D341Med (cell line): Measurements from ENCODE around the gene RBM20.
"Not testable (repeated sequence)": the region's sequence is repeated elsewhere in the genome, so short reads cannot be mapped to it uniquely, and the experiment has no call there.

Source experiments
- DNase-seq: peaks from one replicate; pipeline ENCODE4 v3.0.0; 2012; ENCODE audit warnings: low spot score

Gene RBM20

DNA sequence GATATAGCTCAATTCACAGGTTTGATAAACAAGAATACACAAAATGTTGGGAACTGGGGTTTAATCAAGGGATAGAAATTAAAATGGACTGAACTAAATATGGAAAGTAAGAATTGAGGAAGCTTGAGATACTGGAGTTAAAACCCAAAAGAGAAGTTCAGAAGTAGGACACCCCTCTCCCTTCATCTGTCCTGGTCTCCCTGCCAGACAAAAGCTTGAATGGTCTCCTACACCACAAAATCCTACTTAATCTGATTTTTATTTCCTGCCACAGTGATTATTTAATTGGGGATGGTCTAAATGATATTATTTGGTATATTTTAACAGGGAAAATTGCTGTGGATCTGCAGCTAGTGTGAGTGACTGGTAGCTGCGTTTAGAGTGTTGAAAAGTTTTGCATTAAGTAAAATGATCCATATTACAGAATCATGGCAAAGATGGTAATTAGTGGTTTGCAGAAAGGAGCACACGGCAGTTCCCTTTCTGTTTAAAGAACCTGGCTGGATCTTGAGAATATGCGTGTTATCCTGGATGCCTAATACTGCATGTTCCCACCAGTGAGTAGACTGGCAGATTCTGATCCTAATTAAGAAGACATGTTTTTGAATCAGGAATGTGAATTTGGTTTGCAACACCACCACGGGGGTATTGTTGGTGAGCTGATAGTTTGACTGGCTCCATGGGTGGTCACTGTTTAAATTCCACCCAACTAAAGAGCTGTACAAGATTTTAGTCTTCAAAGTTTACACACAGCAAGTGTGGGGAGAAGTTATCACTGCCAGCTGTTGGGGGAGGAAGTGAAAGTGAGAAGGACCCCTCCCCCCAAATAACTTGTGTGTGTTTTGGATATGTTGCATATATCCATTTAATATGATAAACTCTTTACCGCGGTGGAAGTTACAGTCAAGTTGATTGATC lies 5.5 kb downstream of the RBM20 start:
- no peak for DNase-seq

DNA sequence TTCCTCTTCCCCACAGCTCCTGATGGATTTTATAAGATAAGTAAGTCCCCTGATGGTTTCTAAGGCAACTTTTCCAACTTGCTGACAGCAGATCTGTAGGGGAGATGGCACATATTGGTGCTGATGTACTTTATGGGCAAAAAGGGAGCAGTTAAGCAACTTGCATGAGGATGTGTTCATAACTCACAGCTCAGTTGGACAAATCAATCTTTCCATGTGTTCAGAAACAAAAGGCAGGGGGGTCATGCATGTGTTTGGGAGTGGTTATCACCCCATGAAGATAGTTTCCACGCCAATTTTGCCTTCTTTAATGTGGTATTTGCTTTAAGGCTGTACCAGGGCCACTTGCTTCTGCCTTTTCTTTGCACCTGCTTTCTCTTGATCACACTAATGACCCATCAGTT lies 6.1 kb downstream of the RBM20 start:
- no peak for DNase-seq

- no peak for DNase-seq
These were observed 7.2 kb downstream of the RBM20 start for GRCh38 chr10:110651044-110651958.

DNA sequence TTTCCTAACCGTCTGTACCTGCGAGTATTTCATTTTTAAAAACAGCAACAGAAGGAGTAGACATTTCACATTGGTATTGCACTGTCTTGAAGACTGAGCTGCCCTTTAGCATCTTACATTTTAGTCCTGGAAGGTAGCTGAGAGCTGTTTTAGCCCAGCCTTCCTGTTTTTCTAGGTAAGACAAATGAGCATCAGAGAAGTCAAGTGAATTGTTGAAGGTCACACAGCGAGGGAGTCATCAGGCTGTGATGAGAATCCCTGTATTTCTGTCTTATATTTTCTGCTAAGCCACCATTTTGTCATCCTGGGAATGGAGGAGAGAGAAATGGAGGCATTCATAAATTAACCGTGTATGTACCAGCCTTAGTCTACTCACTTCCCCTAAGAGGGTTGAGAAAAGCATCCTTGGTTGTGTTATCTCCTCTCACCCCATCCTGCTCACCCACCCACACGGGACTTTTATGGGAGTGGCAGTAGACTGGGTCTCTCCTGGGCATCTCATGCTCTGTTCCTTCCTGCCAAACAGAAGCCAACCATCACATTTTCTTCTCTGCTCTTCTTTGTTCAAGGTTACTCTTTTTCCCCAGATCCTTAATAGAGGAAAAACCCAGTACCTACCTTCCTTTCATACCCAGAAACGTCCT lies 8.5 kb downstream of the RBM20 start:
- DNase-seq = no peak

DNA sequence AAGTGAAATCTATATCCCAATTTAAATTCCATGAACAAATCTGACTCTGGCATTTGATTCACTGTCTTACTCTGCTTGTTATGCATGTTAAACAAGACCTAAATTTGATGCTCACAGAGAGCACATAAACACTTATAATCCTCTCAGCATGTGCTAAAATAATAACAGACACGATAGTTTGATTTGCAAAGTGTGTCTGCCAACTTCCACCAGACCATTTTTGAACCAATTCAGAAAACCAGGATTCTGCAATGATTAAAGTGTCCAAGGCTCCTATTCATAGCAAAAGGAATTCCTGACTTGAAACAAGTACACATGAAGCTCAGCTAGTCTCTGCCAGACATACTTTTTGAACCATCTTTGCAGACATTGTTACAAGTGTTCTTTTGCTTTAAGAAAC lies 11.2 kb downstream of the RBM20 start:
- no peak for DNase-seq

DNA sequence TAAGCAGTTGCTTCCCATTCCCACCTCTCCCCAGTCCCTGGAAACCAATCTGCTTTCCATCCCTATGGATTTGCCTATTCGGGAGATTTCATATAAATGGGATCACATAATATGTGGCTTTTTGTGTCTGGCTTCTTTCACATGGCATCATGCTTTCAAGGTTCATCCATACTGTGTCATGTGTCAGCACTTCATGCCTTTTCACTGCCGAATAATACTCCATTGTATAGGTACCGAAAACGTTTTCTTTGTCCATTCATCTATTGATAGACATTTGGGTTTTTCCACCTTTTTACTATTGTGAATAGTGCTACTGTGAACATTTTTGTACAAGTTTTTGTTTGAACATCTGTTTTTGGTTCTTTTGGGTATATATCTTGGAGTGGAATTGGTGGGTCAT lies 12.5 kb downstream of the RBM20 start:
- DNase-seq = no peak

DNA sequence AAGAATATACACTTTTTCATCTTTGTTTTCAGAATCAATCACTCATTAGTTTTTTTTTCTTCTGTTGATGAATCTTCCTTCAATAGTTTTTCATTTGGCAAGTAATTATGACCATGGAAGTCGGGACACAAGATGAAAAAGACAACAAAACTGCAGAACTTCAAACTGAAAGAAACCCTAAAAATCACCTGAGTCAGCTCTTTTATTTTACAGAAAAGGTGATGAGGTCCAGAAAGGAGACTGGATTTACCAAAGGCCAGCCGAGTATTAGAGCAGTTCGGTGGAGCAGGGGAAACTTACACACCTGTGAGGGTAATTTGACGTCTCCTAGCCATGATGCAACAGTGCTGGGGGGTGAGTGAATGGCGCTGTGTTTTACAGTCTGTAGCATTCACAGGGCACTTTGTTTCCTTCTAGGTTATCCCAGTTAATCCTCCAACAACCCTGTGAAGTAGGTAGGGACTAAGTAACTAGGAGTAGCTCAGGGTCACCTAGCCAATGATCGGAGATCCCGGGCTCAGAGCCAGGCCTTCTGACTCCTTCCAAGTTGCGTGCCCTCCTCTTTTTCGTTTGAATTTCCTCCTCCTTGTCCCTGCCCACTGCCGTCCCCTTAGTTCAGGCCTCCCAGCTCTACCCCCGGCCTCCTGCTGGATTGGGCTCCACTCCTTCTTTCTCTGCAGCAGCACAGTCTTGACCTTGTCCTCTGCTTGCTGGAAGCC lies 14.0 kb downstream of the RBM20 start:
- no peak for DNase-seq

DNA sequence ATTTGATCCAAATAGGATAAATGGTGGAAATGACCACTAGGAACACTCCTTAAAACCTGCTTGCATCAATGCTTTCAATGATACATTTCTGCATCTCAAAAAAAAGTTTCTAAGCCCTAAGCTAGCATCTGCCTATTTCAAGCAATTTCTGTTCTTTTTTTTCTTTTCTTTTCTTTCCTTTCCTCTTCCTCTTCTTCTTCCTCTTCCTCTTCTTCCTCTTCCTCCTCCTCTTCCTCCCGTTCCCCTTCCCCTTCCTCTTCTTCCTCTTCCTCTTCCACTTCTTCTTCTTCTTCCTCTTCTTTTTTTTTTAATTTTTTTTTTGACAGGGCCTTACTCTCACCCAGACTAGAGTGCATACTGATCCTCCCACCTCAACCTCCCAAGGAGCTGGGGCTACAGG lies 15.4 kb downstream of the RBM20 start:
- no peak for DNase-seq

DNA sequence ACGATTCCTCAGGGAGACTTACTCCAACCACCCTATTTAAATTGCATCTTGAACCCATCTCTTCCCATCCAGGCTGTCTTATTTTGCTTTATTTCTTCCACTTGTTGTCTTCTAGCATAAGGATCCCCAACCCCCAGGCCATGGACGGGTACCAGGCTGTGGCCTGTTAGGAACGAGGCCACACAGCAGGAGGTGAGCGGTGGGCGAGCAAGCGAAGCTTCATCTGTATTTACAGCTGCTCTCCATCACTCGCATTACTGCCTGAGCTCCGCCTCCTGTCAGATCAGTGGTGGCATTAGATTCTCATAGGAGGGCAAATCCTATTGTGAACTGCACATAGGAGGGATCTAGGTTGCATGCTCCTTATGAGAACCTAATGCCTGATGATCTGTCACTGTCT lies 16.2 kb downstream of the RBM20 start:
- DNase-seq = not testable (repeated sequence)

DNA sequence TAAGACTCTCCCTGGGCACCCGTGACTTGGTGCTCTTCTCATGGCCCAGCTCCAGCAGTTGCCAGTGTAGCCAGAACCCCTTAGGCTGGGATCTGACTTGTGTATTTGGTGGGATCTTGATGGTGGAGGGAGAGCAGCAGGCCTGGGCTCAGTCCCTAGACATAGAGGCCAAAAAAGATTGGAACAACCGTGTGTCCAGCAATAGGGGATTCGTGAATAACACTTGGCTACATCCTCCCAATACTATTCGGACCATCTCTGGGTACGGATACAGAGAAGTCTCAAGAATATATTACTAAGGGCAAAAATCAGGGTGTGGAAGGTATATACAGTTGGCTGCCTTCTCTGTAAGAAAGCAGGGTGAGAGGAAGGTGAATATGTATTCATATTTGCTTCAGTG lies 17.2 kb downstream of the RBM20 start:
- no peak for DNase-seq

DNA sequence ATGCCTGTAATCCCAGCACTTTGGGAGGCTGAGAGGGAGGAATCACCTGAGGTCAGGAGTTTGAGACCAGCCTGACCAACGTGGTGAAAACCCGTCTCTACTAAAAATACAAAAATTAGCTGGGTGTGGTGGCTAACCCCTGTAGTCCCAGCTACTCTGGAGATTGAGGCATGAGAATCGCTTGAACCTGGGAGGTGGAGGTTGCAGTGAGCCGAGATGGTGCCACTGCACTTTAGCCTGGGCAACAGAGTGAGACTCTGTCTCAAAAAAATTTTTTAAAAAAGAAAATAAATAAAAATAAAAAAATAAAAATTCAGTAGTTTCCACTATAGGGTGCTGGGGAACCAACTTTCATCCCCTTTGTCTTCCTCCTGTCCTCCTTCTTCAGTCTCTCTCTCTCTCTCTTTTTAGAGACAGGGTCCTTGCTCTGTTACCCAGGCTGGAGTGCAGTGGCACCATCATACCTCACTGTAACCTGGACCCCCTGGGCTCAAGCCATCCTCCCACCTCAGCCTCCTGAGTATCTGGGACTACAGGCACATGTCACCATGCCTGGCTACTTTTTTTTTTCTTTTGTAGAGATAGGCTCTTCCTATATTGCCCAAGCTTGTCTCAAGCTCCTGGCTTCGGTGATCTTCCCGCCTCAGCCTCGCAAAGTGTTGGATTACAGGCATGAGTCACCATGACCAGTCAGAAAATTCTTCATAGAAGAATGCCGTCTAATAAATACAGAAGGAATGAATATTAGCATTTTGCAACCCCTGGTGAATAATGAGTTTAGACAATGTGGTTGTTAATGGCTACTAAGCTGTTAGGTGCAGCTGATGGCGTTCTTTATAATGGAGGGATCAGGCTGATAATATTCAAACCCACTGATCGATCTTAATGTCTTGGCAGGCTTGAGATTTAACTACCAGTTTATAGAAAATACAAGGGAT lies 20.6 kb downstream of the RBM20 start:
- no peak for DNase-seq

DNA sequence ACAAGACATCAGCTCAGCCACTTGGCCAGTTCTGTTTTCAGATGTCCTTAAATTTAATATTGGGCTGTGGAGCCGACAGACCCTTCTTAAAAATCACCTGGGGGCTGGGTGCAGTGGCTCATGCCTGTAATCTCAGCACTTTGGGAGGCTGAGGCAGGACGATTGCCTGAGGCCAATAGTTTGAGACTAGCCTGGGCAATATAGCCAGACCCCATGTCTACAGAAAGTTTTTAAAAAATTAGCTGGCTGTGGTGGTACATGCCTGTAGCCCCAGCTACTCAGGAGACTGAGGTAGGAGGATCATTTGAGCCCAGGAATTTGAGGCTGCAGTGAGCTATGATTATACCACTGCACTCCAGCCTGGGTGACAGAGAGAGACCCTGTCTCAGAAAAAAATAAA lies 22.1 kb downstream of the RBM20 start:
- not testable (repeated sequence) for DNase-seq

DNA sequence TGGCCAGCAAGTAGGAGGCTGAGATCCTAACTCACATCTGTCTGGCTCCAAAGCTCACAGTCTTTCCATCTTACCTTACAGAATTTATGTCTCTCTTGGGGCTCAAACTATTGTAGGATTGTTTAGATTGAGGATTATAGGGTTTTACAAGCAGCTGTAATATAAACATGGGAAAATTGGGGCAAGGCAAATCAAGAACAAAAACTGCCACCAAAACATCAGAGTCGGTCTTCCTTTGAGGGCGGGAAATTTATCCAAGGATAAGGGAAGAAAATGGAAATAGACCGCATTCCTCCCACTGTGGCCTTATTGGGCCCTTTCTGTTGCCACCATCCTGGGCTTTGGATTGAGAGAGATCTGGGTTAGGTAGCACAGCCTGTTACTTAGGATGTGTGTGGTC lies 22.5 kb downstream of the RBM20 start:
- no peak for DNase-seq

DNA sequence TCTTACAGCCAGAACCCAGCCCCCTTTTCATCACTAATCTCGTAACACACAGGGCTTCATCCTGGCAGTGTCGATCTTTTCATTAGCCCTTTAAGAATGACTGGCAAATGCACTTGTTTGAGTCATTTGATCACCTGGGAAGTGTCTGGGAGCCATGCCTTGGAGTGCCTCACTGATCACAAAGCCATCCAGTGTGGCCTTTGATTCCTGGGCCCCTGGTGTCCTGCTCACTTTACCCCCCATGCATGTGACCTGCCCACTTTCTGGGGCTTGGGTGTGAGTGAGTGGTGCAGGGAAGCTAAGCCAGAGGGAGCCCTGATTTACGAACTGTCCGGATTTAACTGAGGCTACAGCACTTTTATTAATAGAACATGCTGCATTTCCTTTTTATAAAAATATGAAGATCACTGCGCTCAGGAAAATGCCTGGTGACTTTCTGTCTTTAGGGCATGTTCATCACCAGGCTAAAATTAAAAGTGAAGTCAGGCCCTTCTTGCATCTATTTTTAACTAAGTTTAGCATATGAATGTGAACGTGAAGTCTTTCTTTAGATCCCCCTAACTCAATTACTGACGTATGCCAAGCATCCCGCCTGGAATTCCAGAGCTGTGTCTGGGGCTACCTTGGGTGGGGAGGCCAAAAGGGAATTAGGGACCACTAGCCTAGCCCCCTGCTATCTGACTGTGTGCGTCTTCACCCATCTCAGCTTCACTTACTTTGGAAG lies 23.6 kb downstream of the RBM20 start:
- DNase-seq = no peak

GRCh38 chr10:110668443-110668842 lies 24.3 kb downstream of the RBM20 start:
- DNase-seq = no peak

GRCh38 chr10:110670335-110670734 lies 26.2 kb downstream of the RBM20 start:
- DNase-seq = no peak

GRCh38 chr10:110671788-110672579 lies 27.8 kb downstream of the RBM20 start:
- peak; percentile 49 for DNase-seq

DNA sequence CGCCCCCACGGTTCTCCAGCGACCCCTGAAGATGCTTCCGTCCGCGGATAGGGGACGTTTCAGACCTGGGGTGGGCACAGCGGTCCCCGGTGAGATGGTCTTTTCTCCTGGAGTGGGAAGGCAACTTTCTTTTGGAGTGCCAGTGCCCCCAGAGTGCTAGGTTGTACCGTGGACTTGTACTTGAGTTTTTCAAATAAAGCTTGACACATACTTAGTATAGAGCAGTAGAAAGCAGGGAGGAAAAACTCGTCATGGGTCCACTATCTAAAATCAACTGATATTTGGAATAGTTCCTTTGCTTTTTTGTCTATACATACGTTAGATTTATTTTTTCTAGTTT lies 28.4 kb downstream of the RBM20 start:
- no peak for DNase-seq

- DNase-seq = no peak
These were observed 31.9 kb downstream of the RBM20 start for GRCh38 chr10:110676016-110676415.
